ENCODE data around the gene STAP2.
"Not testable (repeated sequence)": the region's sequence is repeated elsewhere in the genome, so short reads cannot be mapped to it uniquely, and the experiment has no call there.

STAP2 gene

DNA sequence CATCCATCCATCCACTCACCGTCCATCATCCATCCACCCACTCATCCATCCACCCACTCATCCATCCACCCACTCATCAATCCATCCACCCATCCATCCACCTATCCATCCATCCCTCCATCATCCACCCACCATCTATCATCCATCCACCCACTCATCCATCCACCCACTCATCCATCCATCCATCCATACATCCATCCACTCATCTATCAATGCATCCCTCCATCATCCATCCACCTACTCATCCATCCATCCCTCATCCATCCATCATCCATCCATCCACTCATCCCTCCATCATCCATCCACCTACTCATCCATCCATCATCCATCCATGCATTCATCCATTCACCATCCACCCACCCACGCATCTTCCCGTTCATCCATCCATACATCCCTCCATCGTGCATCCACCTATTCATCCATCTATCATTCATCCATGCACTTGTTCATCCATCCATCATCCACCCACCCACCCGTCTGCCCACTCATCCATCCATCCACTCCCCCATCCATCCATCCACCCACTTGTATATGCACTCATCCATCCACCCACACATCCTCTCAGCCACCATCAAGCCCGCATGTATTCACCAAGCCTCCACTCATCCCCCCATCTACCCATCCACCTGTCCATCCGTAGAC, 3.6 kb downstream of the STAP2 start:
- Histone ChIP-seq H3K27ac (no peak overlapping the region), H3K4me3 (no peak overlapping the region)

GRCh38 chr19:4329858-4330257, 8.8 kb downstream of the STAP2 start:
- Histone ChIP-seq H3K27ac (no peak overlapping the region), H3K4me3 (no peak overlapping the region)

DNA sequence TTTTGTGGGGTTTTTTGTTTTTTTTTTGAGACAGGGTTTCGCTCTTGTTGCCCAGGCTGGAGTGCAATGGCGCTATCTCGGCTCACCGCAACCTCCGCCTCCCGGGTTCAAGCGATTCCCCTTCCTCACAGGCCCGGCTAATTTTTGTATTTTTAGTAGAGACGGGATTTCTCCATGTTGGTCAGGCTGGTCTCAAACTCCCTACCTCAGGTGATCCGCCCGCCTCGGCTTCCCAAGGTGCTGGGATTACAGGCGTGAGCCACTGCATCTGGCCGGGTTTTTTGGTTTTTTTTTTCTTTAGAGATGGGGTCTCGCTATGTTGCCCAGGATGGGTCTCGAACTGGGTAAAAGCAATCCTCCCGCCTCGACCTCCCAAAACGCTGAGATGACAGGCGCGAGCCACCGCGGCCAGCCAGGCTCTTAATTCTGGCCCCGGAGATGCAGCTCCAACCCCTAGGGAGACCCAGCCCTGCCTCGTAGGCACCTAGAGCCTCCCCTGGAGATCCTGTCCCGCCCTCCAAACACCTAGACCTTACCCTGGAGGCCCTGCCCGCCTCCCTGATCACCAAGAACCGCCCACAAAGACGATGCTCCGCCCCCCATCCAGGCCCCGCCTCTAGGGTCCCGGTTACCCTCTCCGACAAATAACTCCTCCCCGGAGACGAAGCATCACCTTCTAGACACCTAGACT, 9.5 kb downstream of the STAP2 start:
- not testable (repeated sequence) for H3K27ac ChIP-seq

DNA sequence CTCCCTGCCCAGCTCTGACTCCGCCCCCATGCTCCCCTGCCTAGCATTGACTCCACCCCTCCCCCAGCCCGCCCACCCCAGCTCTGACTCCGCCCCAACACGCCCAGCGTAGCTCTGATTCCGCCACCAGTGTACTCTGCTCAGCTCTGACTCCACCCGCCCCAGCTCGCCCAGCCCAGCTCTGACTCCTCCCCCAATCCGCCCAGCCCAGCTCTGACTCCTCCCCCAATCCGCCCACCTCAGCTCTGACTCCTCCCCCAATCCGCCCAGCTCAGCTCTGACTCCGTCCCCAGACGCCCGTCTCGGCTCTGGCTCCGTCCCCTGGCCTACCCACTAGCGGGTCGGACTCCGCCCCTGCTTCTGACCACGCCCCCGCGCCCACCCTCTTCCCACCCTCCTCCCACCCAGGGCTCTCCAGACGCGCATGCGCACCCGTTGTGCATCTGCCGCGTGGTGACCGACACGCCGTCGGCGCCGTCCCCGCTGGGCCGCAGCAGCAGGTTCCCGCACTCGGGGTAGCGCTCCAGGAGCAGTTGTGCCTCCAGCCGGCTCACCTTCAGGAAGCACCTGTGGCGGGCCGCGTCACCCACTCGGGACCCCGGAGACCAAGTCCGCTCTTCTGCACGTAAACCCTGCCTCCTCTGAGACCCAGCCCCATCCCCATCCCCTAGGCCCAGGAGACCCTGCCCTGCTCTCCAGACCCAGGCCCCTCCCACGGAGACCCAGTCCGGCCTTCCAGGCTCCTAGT, 10.2 kb downstream of the STAP2 start:
- H3K27ac ChIP-seq = peak overlapping the region in 2 of 21 experiments; percentile 4 to 10
- H3K4me3 ChIP-seq = peak overlapping the region in 6 of 7 experiments; percentile 23 to 43 (median 34)

More for the DNA sequence above, 9.5 kb downstream of the STAP2 start:
- peak overlapping the region in 6 of 7 experiments; percentile 23 to 43 (median 34) for H3K4me3 ChIP-seq

- peak overlapping the region in 5 of 7 experiments; percentile 2 to 43 (median 16) for H3K4me3 ChIP-seq
- H3K27ac ChIP-seq = peak overlapping the region in 1 of 21 experiments; percentile 50
These were observed 10.8 kb downstream of the STAP2 start for GRCh38 chr19:4327877-4328242.

GRCh38 chr19:4327252-4327876, 11.3 kb downstream of the STAP2 start:
- no peak overlapping the region for H3K27ac ChIP-seq
- H3K4me3 ChIP-seq = peak overlapping the region in 5 of 7 experiments; percentile 2 to 43 (median 16)

DNA sequence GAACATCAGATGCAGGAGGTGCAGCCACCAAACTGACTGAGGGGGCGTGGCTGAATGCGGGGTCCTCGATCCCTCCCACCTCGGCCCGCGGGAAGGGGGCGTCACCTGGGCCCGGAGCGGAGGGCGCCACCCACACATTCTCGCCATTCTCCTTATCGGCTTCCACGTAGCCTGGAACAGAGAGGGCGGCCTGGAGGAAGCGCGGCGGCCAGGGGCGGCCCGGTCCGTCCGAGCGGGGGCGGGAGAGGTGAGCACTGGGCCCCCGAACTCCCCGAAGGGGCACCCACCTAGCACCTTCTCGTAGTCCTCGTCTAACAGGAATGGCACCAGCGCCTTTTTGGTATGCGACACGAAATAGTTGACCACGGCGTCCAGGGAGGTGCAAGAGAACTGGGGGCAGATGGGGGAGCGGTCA, 11.8 kb downstream of the STAP2 start:
- no peak overlapping the region for H3K4me3 ChIP-seq
- H3K27ac ChIP-seq = no peak overlapping the region

- no peak overlapping the region for H3K4me3 ChIP-seq
- no peak overlapping the region for H3K27ac ChIP-seq
These were observed 12.3 kb downstream of the STAP2 start for GRCh38 chr19:4326215-4326836.

GRCh38 chr19:4324228-4324627, 14.4 kb downstream of the STAP2 start:
- Histone ChIP-seq H3K27ac (no peak overlapping the region), H3K4me3 (no peak overlapping the region)

- Histone ChIP-seq H3K4me3 (no peak overlapping the region), H3K27ac (no peak overlapping the region)
These were observed 14.9 kb downstream of the STAP2 start for GRCh38 chr19:4323692-4324091.

DNA sequence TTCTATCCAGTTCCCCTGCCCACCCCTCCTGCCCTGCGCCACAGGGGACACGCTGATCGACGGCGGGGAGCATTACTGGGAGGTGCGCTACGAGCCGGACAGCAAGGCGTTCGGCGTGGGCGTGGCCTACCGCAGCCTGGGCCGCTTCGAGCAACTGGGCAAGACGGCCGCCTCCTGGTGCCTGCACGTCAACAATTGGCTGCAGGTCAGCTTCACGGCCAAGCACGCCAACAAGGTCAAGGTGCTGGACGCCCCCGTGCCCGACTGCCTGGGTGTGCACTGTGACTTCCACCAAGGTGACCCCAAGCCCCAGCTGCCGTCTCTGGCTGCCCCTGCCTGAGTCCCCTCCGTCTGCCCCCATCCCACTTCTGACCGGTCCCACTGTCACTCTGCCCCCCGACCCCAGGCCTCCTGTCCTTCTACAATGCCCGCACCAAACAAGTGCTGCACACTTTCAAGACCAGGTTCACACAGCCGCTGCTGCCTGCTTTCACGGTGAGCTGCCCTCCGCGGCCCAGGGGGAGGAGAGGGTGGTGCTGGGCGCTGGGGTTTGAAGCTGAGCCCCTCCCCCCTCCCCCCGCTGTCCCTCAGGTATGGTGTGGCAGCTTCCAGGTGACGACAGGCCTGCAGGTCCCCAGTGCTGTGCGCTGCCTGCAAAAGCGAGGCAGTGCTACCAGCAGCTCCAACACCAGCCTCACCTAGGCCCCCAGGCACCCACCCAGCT, 15.5 kb downstream of the STAP2 start:
- Histone ChIP-seq H3K4me3 (no peak overlapping the region), H3K27ac (no peak overlapping the region)

DNA sequence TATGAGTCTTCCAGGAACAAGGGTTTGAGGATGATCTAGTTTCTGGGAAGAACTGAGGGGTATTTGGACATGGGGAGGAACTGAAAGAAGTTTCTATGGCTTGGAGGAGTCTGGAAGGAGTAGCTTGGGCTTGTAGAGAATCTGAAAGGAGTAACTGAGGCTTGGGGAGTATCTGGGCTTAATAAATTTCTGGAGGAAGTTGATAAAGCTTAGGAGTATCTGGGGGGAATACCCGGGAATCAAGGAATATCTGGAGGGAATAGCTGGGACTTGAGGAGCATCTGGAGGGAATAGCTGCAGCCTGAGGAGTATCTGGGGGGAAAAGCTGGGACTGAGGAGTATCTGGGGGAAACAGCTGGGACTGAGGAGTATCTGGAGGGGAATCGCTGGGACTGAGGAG, 18.2 kb downstream of the STAP2 start:
- no peak overlapping the region for H3K27ac ChIP-seq
- H3K4me3 ChIP-seq = no peak overlapping the region

DNA sequence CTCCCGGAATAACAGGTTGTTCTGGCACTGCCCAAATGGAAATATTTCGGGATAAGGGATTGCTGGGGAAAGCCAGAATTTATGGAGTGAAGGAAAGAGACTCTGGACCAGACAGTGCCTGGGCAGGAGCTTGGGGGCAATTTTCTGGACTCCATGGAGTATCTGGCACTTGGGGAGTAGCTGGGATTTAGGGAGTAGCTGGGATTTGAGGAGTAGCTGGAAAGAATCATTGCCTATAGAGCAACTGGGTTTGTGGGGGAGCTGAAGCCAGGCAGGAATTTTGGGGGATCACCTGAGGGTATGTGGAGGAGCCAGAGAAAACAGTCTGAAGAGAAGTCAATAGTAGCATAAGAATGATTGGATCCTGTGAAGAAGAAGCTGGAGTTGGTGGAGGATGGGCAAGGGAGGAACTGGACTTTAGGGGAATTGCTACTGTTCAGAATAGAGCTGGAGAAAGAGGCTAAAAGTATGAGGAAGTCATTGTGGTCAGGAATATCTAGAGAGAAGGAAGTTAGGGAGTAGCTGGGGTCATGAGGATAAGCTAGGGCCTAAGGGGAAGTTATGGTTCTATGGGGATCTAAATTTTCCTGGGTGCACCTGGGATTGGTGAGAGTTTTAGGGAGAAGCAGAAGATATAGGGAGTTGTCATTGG, 19.4 kb downstream of the STAP2 start:
- H3K4me3 ChIP-seq = no peak overlapping the region
- no peak overlapping the region for H3K27ac ChIP-seq

DNA sequence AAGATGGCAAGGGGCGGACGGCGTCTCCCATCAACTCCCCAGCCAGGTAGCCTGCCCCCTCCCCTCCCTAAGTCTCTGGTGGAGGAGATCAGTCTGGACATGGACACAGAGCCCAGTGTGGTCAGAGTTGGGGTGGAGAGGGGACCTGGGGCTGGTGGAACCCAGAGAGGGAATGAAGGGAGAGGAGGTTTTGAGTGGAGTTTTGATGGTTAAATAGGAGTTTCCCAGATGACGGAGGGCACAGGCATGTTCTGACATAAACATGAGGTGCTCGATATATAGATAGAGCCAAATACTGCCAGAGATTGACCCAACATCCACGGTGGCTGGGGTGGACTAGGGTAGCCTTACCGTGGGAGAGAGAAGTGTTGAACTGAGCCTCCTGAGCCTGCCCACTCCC, 20.2 kb downstream of the STAP2 start:
- Histone ChIP-seq H3K4me3 (no peak overlapping the region), H3K27ac (no peak overlapping the region)

GRCh38 chr19:4316956-4317355, 21.7 kb downstream of the STAP2 start:
- Histone ChIP-seq H3K27ac (no peak overlapping the region), H3K4me3 (no peak overlapping the region)

DNA sequence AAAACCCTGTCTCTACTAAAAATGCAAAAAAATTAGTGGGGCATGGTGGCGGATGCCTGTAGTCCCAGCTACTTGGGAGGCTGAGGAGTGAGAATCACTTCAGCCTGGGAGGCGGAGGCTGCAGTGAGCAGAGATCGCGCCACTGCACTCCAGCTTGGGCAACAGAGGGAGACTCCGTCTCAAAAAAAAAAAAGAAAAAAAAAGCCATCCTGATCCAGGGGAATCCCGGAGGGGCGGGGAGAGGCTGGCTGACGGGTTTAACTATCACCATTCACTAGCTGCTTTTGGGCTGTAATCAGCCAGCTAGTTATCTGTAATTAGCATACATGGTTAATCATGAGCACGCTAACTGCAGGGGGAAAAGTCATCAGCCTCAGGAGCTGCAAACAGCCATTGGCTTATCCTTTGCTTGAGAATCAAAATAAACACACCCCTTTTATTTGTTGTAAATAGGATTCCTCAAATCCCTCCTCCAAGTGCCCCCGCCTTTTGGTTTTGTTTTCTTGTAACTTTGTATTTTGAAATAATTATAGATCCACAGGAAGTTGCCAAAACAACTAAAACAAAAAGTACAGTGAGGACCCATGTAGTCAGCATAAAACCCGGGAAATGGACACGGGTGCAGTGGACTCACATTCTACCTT, 24.7 kb downstream of the STAP2 start:
- H3K4me3 ChIP-seq = no peak overlapping the region
- H3K27ac ChIP-seq = no peak overlapping the region

DNA sequence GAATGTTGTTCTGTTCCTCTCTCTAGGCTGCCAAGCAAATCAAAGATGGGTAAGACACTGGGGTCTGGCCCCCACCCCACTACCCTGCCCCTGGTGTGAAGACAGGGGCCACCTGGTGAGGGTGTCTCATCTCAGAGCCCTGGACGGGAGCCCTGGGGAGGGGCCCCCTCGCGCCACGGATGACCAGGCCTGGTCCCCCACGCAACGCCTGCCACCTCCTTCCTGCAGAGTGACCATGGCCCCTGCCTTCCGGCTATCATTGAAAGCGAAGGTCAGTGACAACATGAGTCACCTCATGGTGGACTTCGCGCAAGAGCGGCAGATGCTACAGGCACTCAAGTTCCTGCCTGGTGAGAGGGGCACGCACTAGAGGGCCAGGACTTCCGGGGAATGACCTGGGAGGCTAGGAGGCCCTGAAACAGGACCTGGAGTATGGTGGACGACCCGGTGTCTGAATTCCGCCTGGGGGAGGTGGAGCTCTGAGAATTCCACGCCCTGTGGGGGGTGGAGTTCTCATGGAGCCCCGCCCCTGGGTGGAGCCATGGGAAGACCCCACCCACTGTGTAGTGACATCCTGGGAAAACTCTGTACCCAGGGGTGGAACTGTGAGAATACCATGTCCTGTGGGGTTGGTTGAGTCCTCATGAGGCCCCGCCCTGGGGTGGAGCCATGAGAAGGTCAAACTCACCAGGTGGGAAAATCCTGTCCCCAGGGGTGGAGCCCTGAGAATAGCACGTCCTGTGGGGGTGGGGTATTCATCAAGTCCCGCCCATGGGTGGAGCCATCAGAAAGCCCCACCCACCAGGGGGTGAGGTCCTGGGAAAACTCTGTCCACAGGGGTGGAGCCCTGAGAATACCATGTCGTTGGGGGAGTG, 28.1 kb downstream of the STAP2 start:
- Histone ChIP-seq H3K4me3 (no peak overlapping the region), H3K27ac (no peak overlapping the region)
